ENCODE measurements around the gene STX7. TPM values are rescaled to one million over a fixed set of nuclear protein-coding genes. Genes with fewer than 3 reads are reported as not detected.

Gene STX7
- total RNA-seq, 1 donor from 2014 or later: 49.3 TPM

GRCh38 chr6:132527791-132528190 lies 14.9 kb upstream of the STX7 start:
- peaks cover 56% of the 10 kb centered on the region for H3K27me3 Mint-ChIP-seq (ENCODE audit: unreplicated experiment)
- TF ChIP-seq, protein P1, sequence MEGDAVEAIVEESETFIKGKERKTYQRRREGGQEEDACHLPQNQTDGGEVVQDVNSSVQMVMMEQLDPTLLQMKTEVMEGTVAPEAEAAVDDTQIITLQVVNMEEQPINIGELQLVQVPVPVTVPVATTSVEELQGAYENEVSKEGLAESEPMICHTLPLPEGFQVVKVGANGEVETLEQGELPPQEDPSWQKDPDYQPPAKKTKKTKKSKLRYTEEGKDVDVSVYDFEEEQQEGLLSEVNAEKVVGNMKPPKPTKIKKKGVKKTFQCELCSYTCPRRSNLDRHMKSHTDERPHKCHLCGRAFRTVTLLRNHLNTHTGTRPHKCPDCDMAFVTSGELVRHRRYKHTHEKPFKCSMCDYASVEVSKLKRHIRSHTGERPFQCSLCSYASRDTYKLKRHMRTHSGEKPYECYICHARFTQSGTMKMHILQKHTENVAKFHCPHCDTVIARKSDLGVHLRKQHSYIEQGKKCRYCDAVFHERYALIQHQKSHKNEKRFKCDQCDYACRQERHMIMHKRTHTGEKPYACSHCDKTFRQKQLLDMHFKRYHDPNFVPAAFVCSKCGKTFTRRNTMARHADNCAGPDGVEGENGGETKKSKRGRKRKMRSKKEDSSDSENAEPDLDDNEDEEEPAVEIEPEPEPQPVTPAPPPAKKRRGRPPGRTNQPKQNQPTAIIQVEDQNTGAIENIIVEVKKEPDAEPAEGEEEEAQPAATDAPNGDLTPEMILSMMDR (IDR thresholded peaks at IDR 0.05): no peak
- H3K9me3 Mint-ChIP-seq (ENCODE audit: unreplicated experiment): peaks cover 6% of the 10 kb centered on the region

DNA sequence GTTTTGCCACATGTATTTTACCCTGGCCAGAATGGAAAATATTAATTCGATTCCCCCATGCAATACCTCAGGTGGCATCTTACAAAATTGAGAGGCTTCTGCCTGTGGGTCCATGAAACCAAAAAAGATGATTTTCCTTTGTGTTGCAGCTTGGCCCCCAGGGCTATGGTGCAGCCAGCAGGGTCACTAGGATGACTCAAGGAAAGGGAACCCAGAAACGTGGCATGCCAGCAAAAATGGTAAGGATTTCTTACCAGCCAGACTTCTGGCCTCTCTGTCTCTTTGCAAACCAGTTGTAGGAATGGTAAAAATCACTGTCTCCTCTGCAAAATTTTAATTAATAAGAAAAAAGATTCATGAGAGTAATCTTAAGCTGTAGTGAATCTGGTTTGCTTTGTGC lies 13.5 kb upstream of the STX7 start:
- H3K4me3 Mint-ChIP-seq (ENCODE audit: unreplicated experiment): no peak overlapping the region
- no peaks in the 10 kb centered on the region for H3K4me1 Mint-ChIP-seq (ENCODE audit: unreplicated experiment)
- H3K36me3 Mint-ChIP-seq (ENCODE audit: unreplicated experiment): no peaks in the 10 kb centered on the region
- peaks cover 6% of the 10 kb centered on the region for H3K9me3 Mint-ChIP-seq (ENCODE audit: unreplicated experiment)
- no peak overlapping the region for H3K27ac Mint-ChIP-seq (ENCODE audit: unreplicated experiment)
- TF ChIP-seq, protein P1 (IDR thresholded peaks at IDR 0.05): no peak
- no peak for DNase-seq (ENCODE audit: extremely low spot score, unreplicated experiment)
- peaks cover 49% of the 10 kb centered on the region for H3K27me3 Mint-ChIP-seq (ENCODE audit: unreplicated experiment)

More at GRCh38 chr6:132527791-132528190, 14.9 kb upstream of the STX7 start:
- H3K4me1 Mint-ChIP-seq (ENCODE audit: unreplicated experiment): no peaks in the 10 kb centered on the region
- no peaks in the 10 kb centered on the region for H3K36me3 Mint-ChIP-seq (ENCODE audit: unreplicated experiment)
- no peak overlapping the region for H3K27ac Mint-ChIP-seq (ENCODE audit: unreplicated experiment)
- no peak for DNase-seq (ENCODE audit: extremely low spot score, unreplicated experiment)
- no peak overlapping the region for H3K4me3 Mint-ChIP-seq (ENCODE audit: unreplicated experiment)

GRCh38 chr6:132525866-132526265 lies 12.9 kb upstream of the STX7 start:
- no peaks in the 10 kb centered on the region for H3K36me3 Mint-ChIP-seq (ENCODE audit: unreplicated experiment)
- H3K27me3 Mint-ChIP-seq (ENCODE audit: unreplicated experiment): peaks cover 45% of the 10 kb centered on the region
- no peak overlapping the region for H3K27ac Mint-ChIP-seq (ENCODE audit: unreplicated experiment)
- DNase-seq (ENCODE audit: extremely low spot score, unreplicated experiment): no peak
- peaks cover 6% of the 10 kb centered on the region for H3K9me3 Mint-ChIP-seq (ENCODE audit: unreplicated experiment)
- no peak overlapping the region for H3K4me3 Mint-ChIP-seq (ENCODE audit: unreplicated experiment)
- H3K4me1 Mint-ChIP-seq (ENCODE audit: unreplicated experiment): no peaks in the 10 kb centered on the region
- TF ChIP-seq, protein P1 (IDR thresholded peaks at IDR 0.05): no peak

DNA sequence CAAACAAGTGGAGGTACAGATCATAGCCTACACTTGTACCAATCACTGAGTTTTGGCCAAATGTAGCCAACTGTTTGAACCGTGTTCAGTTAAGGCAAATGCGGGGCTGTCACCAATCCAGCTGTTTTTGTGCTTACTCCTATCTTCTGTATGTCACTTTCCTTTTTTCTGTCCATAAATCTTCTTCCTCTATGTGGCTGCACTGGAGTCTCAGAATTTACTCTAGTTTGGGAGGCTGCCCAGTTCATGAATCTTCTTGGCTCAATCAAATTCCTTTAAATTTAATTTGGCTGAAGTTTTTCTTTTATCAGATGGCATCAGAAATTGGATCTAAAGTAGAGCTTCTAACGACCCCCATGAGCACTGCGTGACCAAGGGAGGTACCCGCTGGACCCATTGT lies 11.7 kb upstream of the STX7 start:
- Mint-ChIP-seq H3K4me3 (ENCODE audit: unreplicated experiment) (no peak overlapping the region), H3K4me1 (ENCODE audit: unreplicated experiment) (no peaks in the 10 kb centered on the region), H3K27ac (ENCODE audit: unreplicated experiment) (no peak overlapping the region), H3K36me3 (ENCODE audit: unreplicated experiment) (no peaks in the 10 kb centered on the region), H3K27me3 (ENCODE audit: unreplicated experiment) (peaks cover 50% of the 10 kb centered on the region), H3K9me3 (ENCODE audit: unreplicated experiment) (peaks cover 6% of the 10 kb centered on the region)
- TF ChIP-seq, protein P1 (IDR thresholded peaks at IDR 0.05): no peak
- no peak for DNase-seq (ENCODE audit: extremely low spot score, unreplicated experiment)

GRCh38 chr6:132520953-132521352 lies 8.0 kb upstream of the STX7 start:
- Mint-ChIP-seq H3K4me1 (ENCODE audit: unreplicated experiment) (no peaks in the 10 kb centered on the region), H3K27me3 (ENCODE audit: unreplicated experiment) (peaks cover 46% of the 10 kb centered on the region), H3K9me3 (ENCODE audit: unreplicated experiment) (peaks cover 6% of the 10 kb centered on the region)

More at GRCh38 chr6:132520953-132521352, 8.0 kb upstream of the STX7 start:
- TF ChIP-seq, protein P1 (IDR thresholded peaks at IDR 0.05): no peak
- Mint-ChIP-seq H3K27ac (ENCODE audit: unreplicated experiment) (no peak overlapping the region), H3K4me3 (ENCODE audit: unreplicated experiment) (no peak overlapping the region), H3K36me3 (ENCODE audit: unreplicated experiment) (no peaks in the 10 kb centered on the region)
- no peak for DNase-seq (ENCODE audit: extremely low spot score, unreplicated experiment)

Measured in osteocyte (in vitro differentiated cells).